ENCODE results near the gene FGFR4.
"Not testable (repeated sequence)": the region's sequence is repeated elsewhere in the genome, so short reads cannot be mapped to it uniquely, and the experiment has no call there.

DNA sequence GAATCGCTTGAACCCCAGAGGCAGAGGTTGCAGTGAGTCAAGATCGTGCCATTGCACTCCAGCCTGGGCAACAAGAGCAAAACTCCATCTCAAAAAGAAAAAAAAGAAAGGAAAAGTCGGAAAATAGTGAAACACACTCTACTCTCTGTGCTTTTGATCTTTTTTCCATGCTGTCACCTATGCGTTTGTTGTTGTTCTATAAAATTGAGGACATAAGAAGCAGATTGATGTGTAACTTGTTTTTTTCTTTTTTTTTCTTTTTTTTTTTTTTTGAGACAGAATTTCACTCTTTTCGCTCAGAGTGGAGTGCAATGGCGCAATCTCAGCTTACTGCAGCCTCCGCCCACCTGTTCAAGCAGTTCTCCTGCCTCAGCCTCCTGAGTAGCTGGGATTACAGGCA is 38.2 kb upstream of the FGFR4 start:
- TF ChIP-seq, protein P1, sequence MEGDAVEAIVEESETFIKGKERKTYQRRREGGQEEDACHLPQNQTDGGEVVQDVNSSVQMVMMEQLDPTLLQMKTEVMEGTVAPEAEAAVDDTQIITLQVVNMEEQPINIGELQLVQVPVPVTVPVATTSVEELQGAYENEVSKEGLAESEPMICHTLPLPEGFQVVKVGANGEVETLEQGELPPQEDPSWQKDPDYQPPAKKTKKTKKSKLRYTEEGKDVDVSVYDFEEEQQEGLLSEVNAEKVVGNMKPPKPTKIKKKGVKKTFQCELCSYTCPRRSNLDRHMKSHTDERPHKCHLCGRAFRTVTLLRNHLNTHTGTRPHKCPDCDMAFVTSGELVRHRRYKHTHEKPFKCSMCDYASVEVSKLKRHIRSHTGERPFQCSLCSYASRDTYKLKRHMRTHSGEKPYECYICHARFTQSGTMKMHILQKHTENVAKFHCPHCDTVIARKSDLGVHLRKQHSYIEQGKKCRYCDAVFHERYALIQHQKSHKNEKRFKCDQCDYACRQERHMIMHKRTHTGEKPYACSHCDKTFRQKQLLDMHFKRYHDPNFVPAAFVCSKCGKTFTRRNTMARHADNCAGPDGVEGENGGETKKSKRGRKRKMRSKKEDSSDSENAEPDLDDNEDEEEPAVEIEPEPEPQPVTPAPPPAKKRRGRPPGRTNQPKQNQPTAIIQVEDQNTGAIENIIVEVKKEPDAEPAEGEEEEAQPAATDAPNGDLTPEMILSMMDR (IDR thresholded peaks at IDR 0.05; ENCODE audit: borderline replicate concordance, extremely low read depth, low read length, poor library complexity, severe bottlenecking) = not testable (repeated sequence)
- TF ChIP-seq EZH2 (IDR thresholded peaks at IDR 0.05; ENCODE audit: borderline replicate concordance, low read depth, low read length, severe bottlenecking) = not testable (repeated sequence)
